Right renal pelvis (tissue), 4 donors: ENCODE measurements around the gene CDR2L. TPM values are rescaled to one million over a fixed set of nuclear protein-coding genes. Genes with fewer than 3 reads are reported as not detected.
"Not testable (repeated sequence)": the region's sequence is repeated elsewhere in the genome, so short reads cannot be mapped to it uniquely, and the experiment has no call there.

Experiments
- DNase-seq, 4 donors: peaks; one replicate each; pipeline ENCODE4 v3.0.0-alpha.2; 2013; ENCODE audit warnings: low read depth in 4 of 4, low spot score in 3 of 4, missing footprints in 1 of 4
- polyA plus RNA-seq, 4 donors: library from polyadenylated mRNA; unstranded; fragments of 120-200 nt; gene quantifications; one replicate each; pipeline ENCODE4 v1.2.1, GENCODE V29; 2013; ENCODE audit not compliant: insufficient read length in 4 of 4

CDR2L gene
- polyA plus RNA-seq, 4 donors: 8.5 to 11.2 (median 8.8) TPM

- peak in 2 of 4 donors; percentile 79 to 81 for DNase-seq
Measured at GRCh38 chr17:75034236-75034908, 46.9 kb downstream of the CDR2L start.

- no peak for DNase-seq
Measured at GRCh38 chr17:75036643-75037268, 49.3 kb downstream of the CDR2L start.

- DNase-seq: no peak
Measured at GRCh38 chr17:75039238-75039637, 51.8 kb downstream of the CDR2L start.

- DNase-seq: no peak
Measured at GRCh38 chr17:75041656-75042280, 54.3 kb downstream of the CDR2L start.

GRCh38 chr17:75043789-75044188, 56.4 kb downstream of the CDR2L start:
- not testable (repeated sequence) for DNase-seq

- no peak for DNase-seq
Measured at GRCh38 chr17:75044716-75045115, 57.3 kb downstream of the CDR2L start.

GRCh38 chr17:75045946-75046406, 58.5 kb downstream of the CDR2L start:
- DNase-seq: not testable (repeated sequence)

- peak; percentile 91 to 93 (median 92) for DNase-seq
Measured at GRCh38 chr17:75046407-75047289, 59.2 kb downstream of the CDR2L start, which contains the start of the genes ATP5PD and KCTD2. Gene ATP5PD, minus strand, starts transcription at chr17:75046969. Its CDS starts 4,319 bp downstream, at chr17:75042650. Gene KCTD2, plus strand, starts transcription at chr17:75047225. Its CDS starts 26 bp downstream, at chr17:75047251.

- DNase-seq: no peak
Measured at GRCh38 chr17:75047398-75048098, 60.1 kb downstream of the CDR2L start.

- DNase-seq: no peak
Measured at GRCh38 chr17:75048249-75048878, 60.9 kb downstream of the CDR2L start.

GRCh38 chr17:75049057-75049456, 61.6 kb downstream of the CDR2L start:
- no peak for DNase-seq

- no peak for DNase-seq
Measured at GRCh38 chr17:75049706-75050105, 62.3 kb downstream of the CDR2L start.

- DNase-seq: no peak
Measured at GRCh38 chr17:75051941-75052340, 64.5 kb downstream of the CDR2L start.

Other genes starting within 250 kb of the CDR2L start
- 100 to 1,000 TPM; 165 to 210 (median 175) TPM for gene NHERF1, start 239.0 kb upstream of the CDR2L start, polyA plus RNA-seq
- 10 to 100 TPM; 41.6 to 47.2 (median 43.9) TPM for gene NAT9, start 211.3 kb upstream of the CDR2L start, polyA plus RNA-seq
- under 1 TPM; 0.13 to 0.28 (median 0.22) TPM for gene GRIN2C, start 127.7 kb upstream of the CDR2L start, polyA plus RNA-seq
- gene FDXR, start 114.6 kb upstream of the CDR2L start, polyA plus RNA-seq: 1 to 10 TPM; 6.6 to 9.8 (median 7.5) TPM
- under 1 TPM; 0.26 to 0.67 (median 0.45) TPM for gene FADS6, start 94.0 kb upstream of the CDR2L start, polyA plus RNA-seq
- under 1 TPM; 0.69 to 0.91 (median 0.74) TPM for gene USH1G, start 64.4 kb upstream of the CDR2L start, polyA plus RNA-seq
- gene OTOP2, start 63.4 kb upstream of the CDR2L start, polyA plus RNA-seq: under 1 TPM in 2 of 4 donors, not detected in 2; 0.03 to 0.10 TPM
- gene OTOP3, start 51.7 kb upstream of the CDR2L start, polyA plus RNA-seq: not detected
- 10 to 100 TPM; 12.6 to 16.3 (median 14.7) TPM for gene HID1, start 14.9 kb upstream of the CDR2L start, polyA plus RNA-seq
- gene MRPL58, start 25.0 kb downstream of the CDR2L start, polyA plus RNA-seq: 10 to 100 TPM; 26.4 to 29.6 (median 27.7) TPM
- gene ATP5PD, start 59.3 kb downstream of the CDR2L start, polyA plus RNA-seq: 100 to 1,000 TPM; 323 to 364 (median 341) TPM
- 10 to 100 TPM; 32.8 to 35.4 (median 33.8) TPM for gene KCTD2, start 59.6 kb downstream of the CDR2L start, polyA plus RNA-seq
- gene SLC16A5, start 100.3 kb downstream of the CDR2L start, polyA plus RNA-seq: 10 to 100 TPM; 24.1 to 32.3 (median 27.8) TPM
- gene ARMC7, start 122.3 kb downstream of the CDR2L start, polyA plus RNA-seq: 10 to 100 TPM; 16.0 to 19.4 (median 18.2) TPM
- 10 to 100 TPM; 46.0 to 72.2 (median 49.5) TPM for gene NT5C, start 144.1 kb downstream of the CDR2L start, polyA plus RNA-seq
- 100 to 1,000 TPM in 1 of 4 donors, 10 to 100 TPM in 3; 84.2 to 116 (median 88.5) TPM for gene JPT1, start 166.9 kb downstream of the CDR2L start, polyA plus RNA-seq
- 100 to 1,000 TPM; 680 to 843 (median 799) TPM for gene SUMO2, start 195.3 kb downstream of the CDR2L start, polyA plus RNA-seq
- gene NUP85, start 218.0 kb downstream of the CDR2L start, polyA plus RNA-seq: 10 to 100 TPM; 59.2 to 65.3 (median 61.4) TPM